Karpas-422 (cell line): ENCODE measurements around the gene MLIP. TPM values are rescaled to one million over a fixed set of nuclear protein-coding genes. Genes with fewer than 3 reads are reported as not detected.

Experiments
- DNase-seq: peaks from one replicate; pipeline ENCODE4 v3.0.0-alpha.2; 2015
- H2AFZ ChIP-seq: fragments of 200-600 bp; sonication (generic); 2 replicates; pipeline ENCODE4 v1.6.1; 2014; ENCODE audit warnings: antibody characterized with exemption, low read length, mixed read lengths
- H3K27ac ChIP-seq: fragments of 200-600 bp; sonication (generic); 2 replicates; pipeline ENCODE4 v1.5.1; 2014; ENCODE audit warnings: mild to moderate bottlenecking, low read length, moderate library complexity
- H3K27me3 ChIP-seq: fragments of 200-600 bp; sonication (generic); 2 replicates; pipeline ENCODE4 v1.6.1; 2014; ENCODE audit warnings: low read length, mixed read lengths
- H3K36me3 ChIP-seq: fragments of 200-600 bp; sonication (generic); 2 replicates; pipeline ENCODE4 v1.6.1; 2014; ENCODE audit warnings: low read length, mixed read lengths; ENCODE audit not compliant: insufficient read depth
- H3K4me1 ChIP-seq: fragments of 200-600 bp; sonication (generic); 2 replicates; pipeline ENCODE4 v1.6.1; 2014; ENCODE audit warnings: mild to moderate bottlenecking, low read length, mixed read lengths
- H3K4me2 ChIP-seq: fragments of 200-600 bp; sonication (generic); 2 replicates; pipeline ENCODE4 v1.6.1; 2014; ENCODE audit warnings: low read length, low read depth, mild to moderate bottlenecking; ENCODE audit not compliant: poor library complexity, severe bottlenecking
- H3K4me3 ChIP-seq: fragments of 200-600 bp; sonication (generic); 2 replicates; pipeline ENCODE4 v1.5.1; 2014; ENCODE audit warnings: mild to moderate bottlenecking, antibody characterized with exemption, low read length, mixed read lengths
- H3K79me2 ChIP-seq: fragments of 200-600 bp; sonication (generic); 2 replicates; pipeline ENCODE4 v1.6.1; 2014; ENCODE audit warnings: mild to moderate bottlenecking, low read length, mixed read lengths
- H3K9ac ChIP-seq: fragments of 200-600 bp; sonication (generic); 2 replicates; pipeline ENCODE4 v1.6.0; 2014; ENCODE audit warnings: low read length
- H3K9me2 ChIP-seq: fragments of 200-600 bp; sonication (generic), shearing (Covaris generic); replicated peaks from 2 replicates; pipeline ENCODE4 v1.6.0; 2014; ENCODE audit warnings: mild to moderate bottlenecking, low read length, moderate library complexity; ENCODE audit not compliant: insufficient read depth
- H3K9me3 ChIP-seq: fragments of 300-700, 200-600 bp; sonication (generic); 2 replicates; pipeline ENCODE4 v1.6.1; 2014; ENCODE audit warnings: low read length, mixed read lengths
- H4K20me1 ChIP-seq: fragments of 200-600 bp; sonication (generic); 2 replicates; pipeline ENCODE4 v1.6.1; 2014; ENCODE audit warnings: mild to moderate bottlenecking, antibody characterized with exemption, low read length, low read depth; ENCODE audit not compliant: insufficient read depth
- total RNA-seq: library from RNA; depleted of rRNA; stranded (reverse); fragments of >200 nt; shearing (Covaris generic); gene quantifications from 2 replicates; pipeline ENCODE4 v1.2.3, GENCODE V29; 2014; ENCODE audit warnings: low replicate concordance

MLIP gene
- total RNA-seq, 1 experiment from 2014 or later = not detected

- H3K4me2 ChIP-seq = no peak overlapping the region
- H4K20me1 ChIP-seq = no peaks in the 10 kb centered on the region
- H3K4me3 ChIP-seq = no peak overlapping the region
- H3K36me3 ChIP-seq = no peaks in the 10 kb centered on the region
- DNase-seq = no peak
- peaks cover 5% of the 10 kb centered on the region; the same call in 1 of the 2 replicates for H3K9me3 ChIP-seq
- H3K4me1 ChIP-seq = no peaks in the 10 kb centered on the region
- H3K9me2 ChIP-seq = no peaks in the 10 kb centered on the region
- H3K27ac ChIP-seq = no peak overlapping the region
- no peaks in the 10 kb centered on the region for H3K79me2 ChIP-seq
- H2AFZ ChIP-seq = no peak overlapping the region
- H3K27me3 ChIP-seq = no peaks in the 10 kb centered on the region
- H3K9ac ChIP-seq = no peak overlapping the region
Measured at GRCh38 chr6:54112151-54112650, 958 bp downstream of the MLIP start.

- H3K27ac ChIP-seq = no peak overlapping the region
- no peaks in the 10 kb centered on the region for H4K20me1 ChIP-seq
- no peaks in the 10 kb centered on the region for H3K4me1 ChIP-seq
- H3K27me3 ChIP-seq = no peaks in the 10 kb centered on the region
- DNase-seq = no peak
- H3K36me3 ChIP-seq = no peaks in the 10 kb centered on the region
- H3K9me2 ChIP-seq = no peaks in the 10 kb centered on the region
- no peak overlapping the region for H3K4me3 ChIP-seq
- no peak overlapping the region for H3K4me2 ChIP-seq
- no peak overlapping the region for H3K9ac ChIP-seq
- no peaks in the 10 kb centered on the region for H3K79me2 ChIP-seq
- no peak overlapping the region for H2AFZ ChIP-seq
- H3K9me3 ChIP-seq = peaks cover 5% of the 10 kb centered on the region; the same call in 1 of the 2 replicates
Measured at GRCh38 chr6:54114991-54115390, 3.7 kb downstream of the MLIP start.

- no peak for DNase-seq
- H2AFZ ChIP-seq = no peak overlapping the region
- H3K9me2 ChIP-seq = no peaks in the 10 kb centered on the region
- H3K27ac ChIP-seq = no peak overlapping the region
- H3K9ac ChIP-seq = no peak overlapping the region
- H4K20me1 ChIP-seq = no peaks in the 10 kb centered on the region
- H3K4me1 ChIP-seq = no peaks in the 10 kb centered on the region
- H3K4me3 ChIP-seq = no peak overlapping the region
- H3K27me3 ChIP-seq = no peaks in the 10 kb centered on the region
- no peak overlapping the region for H3K4me2 ChIP-seq
- no peaks in the 10 kb centered on the region for H3K36me3 ChIP-seq
- H3K9me3 ChIP-seq = peaks cover 5% of the 10 kb centered on the region; the same call in 1 of the 2 replicates
- no peaks in the 10 kb centered on the region for H3K79me2 ChIP-seq
Measured at GRCh38 chr6:54115966-54116365, 4.7 kb downstream of the MLIP start.

GRCh38 chr6:54118117-54118516, 6.9 kb downstream of the MLIP start:
- Histone ChIP-seq H3K4me1 (no peaks in the 10 kb centered on the region), H3K27ac (no peak overlapping the region), H3K9ac (no peak overlapping the region), H3K9me3 (peaks cover 5% of the 10 kb centered on the region; the same call in 1 of the 2 replicates), H3K4me2 (no peak overlapping the region), H3K79me2 (no peaks in the 10 kb centered on the region), H3K9me2 (no peaks in the 10 kb centered on the region), H4K20me1 (no peaks in the 10 kb centered on the region), H3K27me3 (no peaks in the 10 kb centered on the region), H3K36me3 (no peaks in the 10 kb centered on the region), H2AFZ (no peak overlapping the region), H3K4me3 (no peak overlapping the region)
- DNase-seq = no peak

GRCh38 chr6:54125493-54125892, 14.2 kb downstream of the MLIP start:
- no peak overlapping the region for H3K4me3 ChIP-seq
- H3K79me2 ChIP-seq = no peaks in the 10 kb centered on the region
- H3K4me1 ChIP-seq = no peaks in the 10 kb centered on the region
- H3K27me3 ChIP-seq = no peaks in the 10 kb centered on the region
- H2AFZ ChIP-seq = no peak overlapping the region
- H3K36me3 ChIP-seq = no peaks in the 10 kb centered on the region
- DNase-seq = no peak
- H3K27ac ChIP-seq = no peak overlapping the region
- H3K4me2 ChIP-seq = no peak overlapping the region
- H4K20me1 ChIP-seq = no peaks in the 10 kb centered on the region
- no peaks in the 10 kb centered on the region for H3K9me3 ChIP-seq
- no peak overlapping the region for H3K9ac ChIP-seq
- H3K9me2 ChIP-seq = no peaks in the 10 kb centered on the region

GRCh38 chr6:54130179-54130578, 18.9 kb downstream of the MLIP start:
- Histone ChIP-seq H3K27ac (no peak overlapping the region), H3K4me1 (no peaks in the 10 kb centered on the region), H3K9ac (no peak overlapping the region), H3K4me2 (no peak overlapping the region), H3K36me3 (no peaks in the 10 kb centered on the region), H3K9me2 (no peaks in the 10 kb centered on the region), H3K9me3 (no peaks in the 10 kb centered on the region; the same call in 1 of the 2 replicates), H4K20me1 (no peaks in the 10 kb centered on the region), H3K4me3 (no peak overlapping the region), H3K27me3 (no peaks in the 10 kb centered on the region), H2AFZ (no peak overlapping the region), H3K79me2 (no peaks in the 10 kb centered on the region)
- no peak for DNase-seq

- Histone ChIP-seq H3K27me3 (no peaks in the 10 kb centered on the region), H4K20me1 (no peaks in the 10 kb centered on the region), H3K36me3 (no peaks in the 10 kb centered on the region), H3K27ac (no peak overlapping the region), H2AFZ (no peak overlapping the region), H3K9me3 (no peaks in the 10 kb centered on the region; the same call in 1 of the 2 replicates), H3K79me2 (no peaks in the 10 kb centered on the region), H3K4me3 (no peak overlapping the region), H3K4me1 (no peaks in the 10 kb centered on the region), H3K9ac (no peak overlapping the region), H3K4me2 (no peak overlapping the region), H3K9me2 (no peaks in the 10 kb centered on the region)
- DNase-seq = no peak
Measured at GRCh38 chr6:54132587-54132986, 21.3 kb downstream of the MLIP start.

GRCh38 chr6:54133186-54133585, 21.9 kb downstream of the MLIP start:
- H4K20me1 ChIP-seq = no peaks in the 10 kb centered on the region
- H3K9me2 ChIP-seq = no peaks in the 10 kb centered on the region
- no peak overlapping the region for H3K4me3 ChIP-seq
- no peak overlapping the region for H3K27ac ChIP-seq
- no peak overlapping the region for H3K9ac ChIP-seq
- H3K36me3 ChIP-seq = no peaks in the 10 kb centered on the region
- no peaks in the 10 kb centered on the region for H3K4me1 ChIP-seq
- H3K9me3 ChIP-seq = no peaks in the 10 kb centered on the region; the same call in 1 of the 2 replicates
- no peak overlapping the region for H3K4me2 ChIP-seq
- H2AFZ ChIP-seq = no peak overlapping the region
- H3K27me3 ChIP-seq = no peaks in the 10 kb centered on the region
- DNase-seq = no peak
- H3K79me2 ChIP-seq = no peaks in the 10 kb centered on the region
